GM10266 (cell line): ENCODE data around the gene GPR25.
A peak's percentile ranks its signal among the peaks of the same experiment; 100 is the strongest.

Experiments
- DNase-seq: peaks from one replicate; pipeline ENCODE4 v3.0.0; 2012; ENCODE audit errors: extremely low spot score
- TF ChIP-seq, protein P1 (sequence below): IDR thresholded peaks from 2 replicates; pipeline ENCODE4 v1.5.1; 2012; ENCODE audit warnings: mild to moderate bottlenecking, low read depth; ENCODE audit not compliant: control insufficient read depth, insufficient read depth; ENCODE audit errors: missing control alignments

Gene GPR25

DNA sequence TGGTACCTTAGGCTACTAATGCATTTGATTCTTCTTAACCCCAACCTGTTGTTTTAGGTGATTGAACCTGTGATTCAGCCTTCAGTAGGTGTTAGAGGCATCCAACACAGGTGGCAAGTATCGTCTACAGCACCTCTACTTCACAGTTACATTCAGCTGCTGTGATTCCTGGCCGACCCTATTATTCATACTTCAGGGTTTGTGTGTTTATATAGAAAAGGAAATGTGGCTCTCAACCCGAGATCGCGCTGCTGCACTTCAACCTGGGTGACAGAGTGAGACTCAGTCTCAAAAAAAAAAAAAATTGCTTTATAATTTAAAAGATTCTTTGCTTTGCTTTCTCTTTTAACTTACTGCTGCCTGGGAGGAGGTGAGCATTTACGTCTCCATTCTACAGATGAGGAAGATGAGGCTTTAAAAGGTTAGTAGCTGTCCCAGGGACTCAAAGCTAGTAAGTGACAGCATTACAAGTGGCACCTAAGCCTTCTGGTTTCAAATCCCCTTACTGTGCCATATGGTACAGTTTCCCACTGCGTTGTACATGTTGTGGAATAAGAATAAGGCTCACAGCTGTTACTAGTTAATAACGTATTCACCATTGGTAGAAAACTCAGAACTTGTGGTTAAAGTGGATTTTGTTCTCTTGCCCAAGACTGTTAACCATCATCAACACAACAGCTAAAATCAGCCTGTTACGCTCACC, 9.9 kb upstream of the GPR25 start:
- TF ChIP-seq, protein P1, sequence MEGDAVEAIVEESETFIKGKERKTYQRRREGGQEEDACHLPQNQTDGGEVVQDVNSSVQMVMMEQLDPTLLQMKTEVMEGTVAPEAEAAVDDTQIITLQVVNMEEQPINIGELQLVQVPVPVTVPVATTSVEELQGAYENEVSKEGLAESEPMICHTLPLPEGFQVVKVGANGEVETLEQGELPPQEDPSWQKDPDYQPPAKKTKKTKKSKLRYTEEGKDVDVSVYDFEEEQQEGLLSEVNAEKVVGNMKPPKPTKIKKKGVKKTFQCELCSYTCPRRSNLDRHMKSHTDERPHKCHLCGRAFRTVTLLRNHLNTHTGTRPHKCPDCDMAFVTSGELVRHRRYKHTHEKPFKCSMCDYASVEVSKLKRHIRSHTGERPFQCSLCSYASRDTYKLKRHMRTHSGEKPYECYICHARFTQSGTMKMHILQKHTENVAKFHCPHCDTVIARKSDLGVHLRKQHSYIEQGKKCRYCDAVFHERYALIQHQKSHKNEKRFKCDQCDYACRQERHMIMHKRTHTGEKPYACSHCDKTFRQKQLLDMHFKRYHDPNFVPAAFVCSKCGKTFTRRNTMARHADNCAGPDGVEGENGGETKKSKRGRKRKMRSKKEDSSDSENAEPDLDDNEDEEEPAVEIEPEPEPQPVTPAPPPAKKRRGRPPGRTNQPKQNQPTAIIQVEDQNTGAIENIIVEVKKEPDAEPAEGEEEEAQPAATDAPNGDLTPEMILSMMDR = no peak
- no peak for DNase-seq

GRCh38 chr1:200866116-200866515, 6.7 kb upstream of the GPR25 start:
- DNase-seq = no peak
- TF ChIP-seq, protein P1 = no peak

GRCh38 chr1:200866521-200866920, 6.3 kb upstream of the GPR25 start:
- TF ChIP-seq, protein P1 = no peak

DNA sequence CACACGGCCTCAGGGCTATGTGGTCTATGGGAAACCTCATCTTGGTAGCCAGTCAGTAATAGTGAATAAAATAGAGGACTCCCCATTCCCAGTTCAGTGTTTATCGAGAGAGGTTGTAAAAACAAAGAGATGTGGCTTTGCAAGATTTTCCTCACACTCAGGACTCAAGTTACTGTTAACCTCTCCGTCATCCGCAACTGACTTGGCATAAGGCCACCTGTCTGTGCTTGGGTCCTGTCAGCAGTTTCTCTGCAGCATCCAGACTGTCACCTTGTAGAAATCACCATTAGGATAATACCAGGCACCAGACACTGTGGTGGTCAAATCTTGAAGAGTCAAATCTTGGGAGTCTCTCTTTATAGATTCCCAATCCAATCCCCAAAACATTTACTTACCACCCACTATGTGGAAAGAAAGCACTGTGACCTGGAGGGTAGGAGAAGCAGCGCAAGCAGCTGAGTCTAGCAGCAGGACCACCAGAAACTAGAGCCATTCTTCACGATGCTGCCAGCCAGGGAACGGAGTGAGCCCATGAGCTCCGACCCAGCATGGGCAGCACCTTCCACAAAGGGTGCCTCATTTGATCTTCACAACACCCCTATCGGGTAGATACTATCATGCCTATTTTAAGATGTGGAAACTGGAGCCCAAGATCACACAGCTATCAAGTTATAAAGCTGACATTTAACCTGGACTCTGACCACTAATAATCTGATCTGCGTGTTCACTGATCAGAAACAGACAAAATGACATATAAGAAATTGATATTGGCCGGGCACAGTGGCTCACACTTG, 5.6 kb upstream of the GPR25 start:
- TF ChIP-seq, protein P1 = no peak
- DNase-seq = peak; percentile 46

More at GRCh38 chr1:200866521-200866920, 6.3 kb upstream of the GPR25 start:
- peak; percentile 84 for DNase-seq

DNA sequence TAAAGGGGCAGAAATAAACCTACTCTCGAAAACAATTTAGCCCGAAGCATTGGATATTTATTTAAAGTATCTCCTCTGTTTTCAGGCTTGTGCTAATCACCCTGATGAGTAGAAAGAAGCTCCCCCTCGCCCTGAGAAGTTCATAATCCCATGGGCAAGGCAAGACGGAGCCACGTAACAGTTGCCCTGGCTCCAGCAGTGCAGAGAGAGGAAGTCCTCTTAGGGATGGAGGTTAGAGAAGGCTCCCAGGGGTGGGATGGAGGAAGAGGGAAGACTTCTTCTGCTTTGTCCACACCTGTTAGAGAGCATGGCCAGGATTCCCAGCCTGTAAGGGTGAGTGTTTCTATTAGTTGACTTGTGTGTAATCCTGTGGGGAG, 3.4 kb upstream of the GPR25 start:
- TF ChIP-seq, protein P1 = no peak
- no peak for DNase-seq

- peak; percentile 72 for DNase-seq
- TF ChIP-seq, protein P1 = no peak
Measured at GRCh38 chr1:200869753-200870391, 2.9 kb upstream of the GPR25 start.
